GM03348 (cell line): Measurements from ENCODE around the gene ZSWIM5.

ENCODE experiments used
- DNase-seq: peaks from one replicate; pipeline ENCODE4 v3.0.0; 2012; ENCODE audit warnings: low spot score

The ZSWIM5 gene

GRCh38 chr1:45023663-45024062 lies 182.7 kb downstream of the ZSWIM5 start:
- DNase-seq = no peak

- peak; percentile 71 for DNase-seq
Measured at GRCh38 chr1:45018599-45019230, 187.7 kb downstream of the ZSWIM5 start.

GRCh38 chr1:45016767-45017166 lies 189.6 kb downstream of the ZSWIM5 start:
- no peak for DNase-seq

- DNase-seq = no peak
Measured at GRCh38 chr1:45016090-45016697, 190.2 kb downstream of the ZSWIM5 start.

GRCh38 chr1:45015683-45016082 lies 190.7 kb downstream of the ZSWIM5 start:
- DNase-seq = no peak

- peak; percentile 87 for DNase-seq
Measured at GRCh38 chr1:45014321-45015028, 191.9 kb downstream of the ZSWIM5 start.

- no peak for DNase-seq
Measured at GRCh38 chr1:45013551-45014209, 192.7 kb downstream of the ZSWIM5 start.

GRCh38 chr1:45012639-45013278 lies 193.6 kb downstream of the ZSWIM5 start:
- peak; percentile 73 for DNase-seq

GRCh38 chr1:45011837-45012638 lies 194.4 kb downstream of the ZSWIM5 start, which contains the start of gene UROD:
Gene UROD (plus strand): TSS chr1:45012254. CDS start chr1:45012266, 12 bp downstream.
- DNase-seq = peak; percentile 97

- DNase-seq = peak; percentile 89
Measured at GRCh38 chr1:45010855-45011811, 195.3 kb downstream of the ZSWIM5 start, which contains the start of gene HECTD3. Gene HECTD3 (minus strand): TSS chr1:45011324. CDS start chr1:45011257, 67 bp downstream.

GRCh38 chr1:45009956-45010854 lies 196.2 kb downstream of the ZSWIM5 start:
- peak; percentile 54 for DNase-seq

GRCh38 chr1:45009296-45009865 lies 197.0 kb downstream of the ZSWIM5 start:
- DNase-seq = no peak

- no peak for DNase-seq
Measured at GRCh38 chr1:45008516-45008915, 197.9 kb downstream of the ZSWIM5 start.

- no peak for DNase-seq
Measured at GRCh38 chr1:45008076-45008475, 198.3 kb downstream of the ZSWIM5 start.

GRCh38 chr1:45007311-45007710 lies 199.1 kb downstream of the ZSWIM5 start:
- no peak for DNase-seq

GRCh38 chr1:45005761-45006160 lies 200.6 kb downstream of the ZSWIM5 start:
- no peak for DNase-seq

GRCh38 chr1:45004281-45004920 lies 202.0 kb downstream of the ZSWIM5 start:
- no peak for DNase-seq

- DNase-seq = no peak
Measured at GRCh38 chr1:45003741-45004140, 202.7 kb downstream of the ZSWIM5 start.
